AG08396 (cell line): Measurements from ENCODE around the gene SPATA46.

ENCODE experiments used
- DNase-seq: peaks from one replicate; pipeline ENCODE4 v3.0.0; 2012; ENCODE audit warnings: low spot score, mixed read lengths

The SPATA46 gene

GRCh38 chr1:162374406-162374805 lies 2.2 kb downstream of the SPATA46 start:
- no peak for DNase-seq

GRCh38 chr1:162373541-162374260 lies 3.0 kb downstream of the SPATA46 start:
- peak; percentile 29 for DNase-seq

GRCh38 chr1:162373072-162373427 lies 3.6 kb downstream of the SPATA46 start:
- DNase-seq: no peak

GRCh38 chr1:162372159-162373071 lies 4.2 kb downstream of the SPATA46 start:
- DNase-seq: no peak

GRCh38 chr1:162371611-162372010 lies 5.0 kb downstream of the SPATA46 start:
- DNase-seq: peak; percentile 49

- DNase-seq: no peak
These were observed 5.9 kb downstream of the SPATA46 start for GRCh38 chr1:162370721-162371120.

- DNase-seq: no peak
These were observed 6.5 kb downstream of the SPATA46 start for GRCh38 chr1:162370161-162370560.

- no peak for DNase-seq
These were observed 7.1 kb downstream of the SPATA46 start for GRCh38 chr1:162369571-162369970.

- DNase-seq: no peak
These were observed 8.2 kb downstream of the SPATA46 start for GRCh38 chr1:162368451-162368850.

GRCh38 chr1:162367772-162368171 lies 8.9 kb downstream of the SPATA46 start:
- DNase-seq: no peak

GRCh38 chr1:162367073-162367472 lies 9.6 kb downstream of the SPATA46 start:
- DNase-seq: no peak

- no peak for DNase-seq
These were observed 10.0 kb downstream of the SPATA46 start for GRCh38 chr1:162366671-162367070.

GRCh38 chr1:162366149-162366548 lies 10.5 kb downstream of the SPATA46 start:
- no peak for DNase-seq

- DNase-seq: no peak
These were observed 11.2 kb downstream of the SPATA46 start for GRCh38 chr1:162365284-162366020.

- DNase-seq: no peak
These were observed 12.2 kb downstream of the SPATA46 start for GRCh38 chr1:162364498-162364897.

GRCh38 chr1:162363823-162364222 lies 12.8 kb downstream of the SPATA46 start:
- no peak for DNase-seq

- no peak for DNase-seq
These were observed 15.3 kb downstream of the SPATA46 start for GRCh38 chr1:162361349-162361748.

- DNase-seq: no peak
These were observed 15.8 kb downstream of the SPATA46 start for GRCh38 chr1:162360874-162361260.

- DNase-seq: no peak
These were observed 16.3 kb downstream of the SPATA46 start for GRCh38 chr1:162360237-162360873.

GRCh38 chr1:162359523-162360236 lies 17.0 kb downstream of the SPATA46 start:
- DNase-seq: no peak

- no peak for DNase-seq
These were observed 17.7 kb downstream of the SPATA46 start for GRCh38 chr1:162358928-162359327.
